ENCODE measurements around the gene ATP2C2.

The ATP2C2 gene

GRCh38 chr16:84475643-84476240 lies 107.4 kb downstream of the ATP2C2 start:
- no peak for TF ChIP-seq CTCF (IDR thresholded peaks at IDR 0.05; ENCODE audit: low read depth, low read length)
- no peak overlapping the region for H3K4me3 ChIP-seq (ENCODE audit: low read depth, low read length)
- DNase-seq (ENCODE audit: low read depth, low spot score), result no peak
- in situ Hi-C loops (cut with HindIII; ENCODE audit: low sequenced_read_pairs), result no loop called here

- in situ Hi-C loops (cut with HindIII; ENCODE audit: low sequenced_read_pairs), result no loop called here
Observed at GRCh38 chr16:84476401-84476800, 108.1 kb downstream of the ATP2C2 start.

GRCh38 chr16:84477661-84478060 lies 109.3 kb downstream of the ATP2C2 start:
- H3K4me3 ChIP-seq (ENCODE audit: low read depth, low read length), result no peak overlapping the region
- TF ChIP-seq CTCF (IDR thresholded peaks at IDR 0.05; ENCODE audit: low read depth, low read length), result no peak
- DNase-seq (ENCODE audit: low read depth, low spot score), result no peak
- in situ Hi-C loops (cut with HindIII; ENCODE audit: low sequenced_read_pairs), result no loop called here

More at GRCh38 chr16:84476401-84476800, 108.1 kb downstream of the ATP2C2 start:
- no peak overlapping the region for H3K4me3 ChIP-seq (ENCODE audit: low read depth, low read length)
- DNase-seq (ENCODE audit: low read depth, low spot score), result no peak
- TF ChIP-seq CTCF (IDR thresholded peaks at IDR 0.05; ENCODE audit: low read depth, low read length), result no peak

DNA sequence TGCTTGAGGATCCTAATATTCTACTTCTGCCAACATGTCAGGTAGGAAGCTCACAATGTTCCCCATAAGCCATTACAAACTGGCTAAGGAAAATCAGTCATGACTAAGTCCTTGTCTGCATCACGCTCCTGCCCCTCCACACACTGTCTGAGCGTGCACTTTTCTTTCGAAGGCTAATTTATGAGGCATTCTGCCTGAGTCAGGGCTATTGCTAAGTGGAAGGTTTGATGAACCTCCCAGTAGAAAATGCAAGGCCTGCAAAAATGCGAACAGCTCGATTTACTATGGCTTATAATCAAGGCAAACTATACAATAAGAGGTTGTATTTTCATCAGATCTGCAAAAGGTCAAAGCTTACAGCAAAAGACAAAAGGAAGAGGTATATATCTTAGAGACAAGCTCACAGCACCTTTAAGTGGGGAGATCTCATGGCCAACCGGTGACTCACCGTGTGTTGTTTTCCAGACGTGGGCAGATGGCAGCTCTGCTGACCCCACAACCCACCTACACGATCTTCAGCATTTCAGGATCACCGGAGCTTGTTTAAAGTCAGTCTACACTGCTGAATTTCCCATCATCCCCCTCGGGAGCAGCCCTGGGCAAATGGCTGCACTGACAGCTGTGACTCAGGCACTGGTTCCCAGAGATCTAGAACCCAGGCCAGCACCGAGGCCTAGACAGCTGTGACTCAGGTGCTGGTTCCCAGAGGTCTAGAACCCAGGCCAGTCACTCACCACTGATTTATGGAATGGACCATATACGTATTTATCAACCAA lies 110.0 kb downstream of the ATP2C2 start:
- in situ Hi-C loops (cut with HindIII; ENCODE audit: low sequenced_read_pairs), result no loop called here
- no peak overlapping the region for H3K4me3 ChIP-seq (ENCODE audit: low read depth, low read length)
- no peak for TF ChIP-seq CTCF (IDR thresholded peaks at IDR 0.05; ENCODE audit: low read depth, low read length)
- DNase-seq (ENCODE audit: low read depth, low spot score), result peak; percentile 80

DNA sequence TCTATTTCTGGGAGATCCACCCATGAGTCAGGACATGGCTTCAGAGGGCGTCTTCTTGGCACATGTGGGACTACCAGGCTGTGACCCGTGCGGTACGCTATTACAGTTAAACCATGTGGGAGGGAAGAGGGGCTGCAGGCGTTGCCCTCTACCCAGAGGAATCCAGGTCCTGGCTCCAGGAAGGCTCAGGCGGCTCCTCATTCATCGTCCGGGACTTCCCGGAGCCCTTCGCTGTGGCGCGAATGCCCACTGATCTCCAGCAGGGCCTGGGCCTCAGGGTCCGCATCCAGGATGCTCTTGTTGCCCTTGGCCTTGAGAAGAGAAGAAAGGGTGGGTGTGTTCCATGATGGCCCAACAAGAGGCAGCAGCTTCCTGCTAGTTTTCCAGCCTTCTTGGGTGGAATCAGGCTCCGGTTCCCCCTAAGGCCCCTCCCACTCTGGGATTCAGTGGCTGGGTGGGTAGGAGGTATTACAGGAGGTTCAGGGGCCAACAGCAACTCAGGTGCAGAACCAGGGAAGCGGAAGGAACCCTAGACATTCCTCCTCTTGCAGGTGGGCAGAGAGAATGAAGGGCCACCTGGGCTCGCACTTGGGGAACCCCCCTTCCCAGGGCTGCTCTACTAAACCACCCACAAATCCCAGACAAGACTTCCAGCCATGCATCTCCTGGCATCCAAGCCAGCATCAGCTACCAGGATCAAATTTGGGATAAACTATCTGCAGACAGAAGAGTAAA lies 111.5 kb downstream of the ATP2C2 start:
- no peak for DNase-seq (ENCODE audit: low read depth, low spot score)
- H3K4me3 ChIP-seq (ENCODE audit: low read depth, low read length), result no peak overlapping the region
- no peak for TF ChIP-seq CTCF (IDR thresholded peaks at IDR 0.05; ENCODE audit: low read depth, low read length)
- in situ Hi-C loops (cut with HindIII; ENCODE audit: low sequenced_read_pairs), result no loop called here

GRCh38 chr16:84481051-84481735 lies 112.9 kb downstream of the ATP2C2 start:
- DNase-seq (ENCODE audit: low read depth, low spot score), result no peak

More at GRCh38 chr16:84481051-84481735, 112.9 kb downstream of the ATP2C2 start:
- TF ChIP-seq CTCF (IDR thresholded peaks at IDR 0.05; ENCODE audit: low read depth, low read length), result no peak
- H3K4me3 ChIP-seq (ENCODE audit: low read depth, low read length), result no peak overlapping the region
- in situ Hi-C loops (cut with HindIII; ENCODE audit: low sequenced_read_pairs), result no loop called here

Measured in astrocyte of the spinal cord (primary cell).